CD4-positive, alpha-beta memory T cell (primary cell): ENCODE measurements around the gene ULK4. TPM values are rescaled to one million over a fixed set of nuclear protein-coding genes. Genes with fewer than 3 reads are reported as not detected.

Source experiments
- CTCF ChIA-PET: fragments of 350-600 bp; sonication (Branson Sonifier 250); formaldehyde crosslinking; loops from one replicate; lab custom pipeline; 2021; ENCODE audit warnings: inconsistent platforms; ENCODE audit not compliant: partially characterized antibody; lab: Charles Lee
- POLR2A ChIA-PET: fragments of 350-600 bp; sonication (Branson Sonifier 250); formaldehyde crosslinking; loops from one replicate; lab custom pipeline; 2021; ENCODE audit not compliant: partially characterized antibody; lab: Charles Lee
- DNase-seq, 5 donors: peaks; one replicate each; pipeline versions ENCODE4 v3.0.0 to v3.0.0-alpha.2; 2020 to 2022; ENCODE audit warnings: mixed read lengths in 1 of 5
- H3K27ac ChIP-seq: one replicate; pipeline ENCODE4 v1.7.0; 2013; ENCODE audit warnings: low read depth, low read length
- H3K27me3 ChIP-seq: 2 replicates; pipeline ENCODE4 v1.7.0; 2013; ENCODE audit warnings: mild to moderate bottlenecking, low read length, moderate library complexity; ENCODE audit not compliant: insufficient read depth
- H3K36me3 ChIP-seq: 2 replicates; pipeline ENCODE4 v1.7.0; 2013; ENCODE audit warnings: mild to moderate bottlenecking, low read length, moderate library complexity; ENCODE audit not compliant: insufficient read depth
- H3K4me1 ChIP-seq: 2 replicates; pipeline ENCODE4 v1.7.0; 2013; ENCODE audit warnings: mild to moderate bottlenecking, low read length, moderate library complexity; ENCODE audit not compliant: insufficient read depth
- H3K4me3 ChIP-seq, 2 donors: one replicate each; pipeline ENCODE4 v1.7.0; 2013; ENCODE audit warnings: low read length in 2 of 2, mild to moderate bottlenecking in 1 of 2
- H3K9me3 ChIP-seq, 2 donors: one replicate each; pipeline ENCODE4 v1.7.0; 2013; ENCODE audit warnings: low read length in 2 of 2, control low read depth in 1 of 2; ENCODE audit not compliant: control insufficient read depth in 1 of 2
- H3K27ac Mint-ChIP-seq, 7 donors: one replicate each; pipeline ENCODE4 v1.8.0; 2020 to 2021; ENCODE audit warnings: mixed read lengths in 7 of 7, mild to moderate bottlenecking in 6 of 7, inconsistent platforms in 3 of 7, moderate library complexity in 3 of 7
- H3K27me3 Mint-ChIP-seq, 2 donors: one replicate each; pipeline ENCODE4 v1.8.0; 2020 to 2021; ENCODE audit warnings: mixed read lengths in 2 of 2
- H3K36me3 Mint-ChIP-seq, 2 donors: one replicate each; pipeline ENCODE4 v1.8.0; 2020 to 2021; ENCODE audit warnings: mixed read lengths in 2 of 2, inconsistent platforms in 1 of 2, mild to moderate bottlenecking in 1 of 2
- H3K4me1 Mint-ChIP-seq, 4 donors: one replicate each; pipeline ENCODE4 v1.8.0; 2020 to 2021; ENCODE audit warnings: mixed read lengths in 4 of 4, mild to moderate bottlenecking in 1 of 4
- H3K4me3 Mint-ChIP-seq, 8 donors: one replicate each; pipeline ENCODE4 v1.8.0; 2020 to 2021; ENCODE audit warnings: mixed read lengths in 8 of 8, mild to moderate bottlenecking in 7 of 8, moderate library complexity in 6 of 8, inconsistent platforms in 3 of 8
- H3K9me3 Mint-ChIP-seq, 8 donors: one replicate each; pipeline ENCODE4 v1.8.0; 2020 to 2021; ENCODE audit warnings: mixed read lengths in 8 of 8, mild to moderate bottlenecking in 5 of 8, inconsistent platforms in 3 of 8, moderate library complexity in 1 of 8
- intact Hi-C: fragments of 100-400 bp; cut with micrococcal nuclease; formaldehyde crosslinking; loops from one replicate; pipeline ENCODE4 v1.15.1; 2023
- polyA plus RNA-seq, 2 donors: library from polyadenylated mRNA; unstranded; fragments of 300-500 nt; fragmentation: Illumina TruSeq; gene quantifications; one replicate each; pipeline ENCODE4 v1.2.3, GENCODE V29; 2021
- total RNA-seq, 2 experiments: library from RNA; stranded (reverse); gene quantifications; one replicate each; pipeline ENCODE4 v1.2.3, GENCODE V29; 2021

The ULK4 gene
- total and polyA plus RNA-seq, 4 experiments from 2014 or later, result 6.3 to 29.1 (median 19.2) TPM

- no peaks in the 10 kb centered on the region for H3K27me3 ChIP-seq
- no peaks in the 10 kb centered on the region for H3K36me3 ChIP-seq
- H3K36me3 Mint-ChIP-seq, result peaks cover 4 to 7% of the 10 kb centered on the region in 2 donors
- no peak overlapping the region for H3K27ac Mint-ChIP-seq
- ChIA-PET POLR2A (no interaction called here), CTCF (no interaction called here)
- no peaks in the 10 kb centered on the region for H3K4me1 ChIP-seq
- no peak overlapping the region for H3K4me3 ChIP-seq
- DNase-seq, result no peak
- intact Hi-C loops, result no loop called here
- no peaks in the 10 kb centered on the region for H3K4me1 Mint-ChIP-seq
- H3K9me3 ChIP-seq, result no peaks in the 10 kb centered on the region
- no peak overlapping the region for H3K27ac ChIP-seq
- H3K4me3 Mint-ChIP-seq, result no peak overlapping the region
- no peaks in the 10 kb centered on the region for H3K27me3 Mint-ChIP-seq
- H3K9me3 Mint-ChIP-seq, result peaks cover 0 to 15% (median 9%) of the 10 kb centered on the region in 8 donors
Observed at GRCh38 chr3:41519746-41520145, 442.2 kb downstream of the ULK4 start.

- Mint-ChIP-seq H3K36me3 (peaks cover 10 to 13% of the 10 kb centered on the region in 2 donors), H3K9me3 (peaks cover 5 to 18% (median 9%) of the 10 kb centered on the region in 8 donors), H3K4me3 (no peak overlapping the region), H3K4me1 (no peaks in the 10 kb centered on the region), H3K27me3 (no peaks in the 10 kb centered on the region), H3K27ac (no peak overlapping the region)
- intact Hi-C loops, result no loop called here
- no peaks in the 10 kb centered on the region for H3K27me3 ChIP-seq
- no peak overlapping the region for H3K4me3 ChIP-seq
- H3K27ac ChIP-seq, result no peak overlapping the region
- DNase-seq, result no peak
- no peaks in the 10 kb centered on the region for H3K9me3 ChIP-seq
- ChIA-PET CTCF (no interaction called here), POLR2A (no interaction called here)
- no peaks in the 10 kb centered on the region for H3K4me1 ChIP-seq
- no peaks in the 10 kb centered on the region for H3K36me3 ChIP-seq
Observed at GRCh38 chr3:41518626-41519025, 443.3 kb downstream of the ULK4 start.

DNA sequence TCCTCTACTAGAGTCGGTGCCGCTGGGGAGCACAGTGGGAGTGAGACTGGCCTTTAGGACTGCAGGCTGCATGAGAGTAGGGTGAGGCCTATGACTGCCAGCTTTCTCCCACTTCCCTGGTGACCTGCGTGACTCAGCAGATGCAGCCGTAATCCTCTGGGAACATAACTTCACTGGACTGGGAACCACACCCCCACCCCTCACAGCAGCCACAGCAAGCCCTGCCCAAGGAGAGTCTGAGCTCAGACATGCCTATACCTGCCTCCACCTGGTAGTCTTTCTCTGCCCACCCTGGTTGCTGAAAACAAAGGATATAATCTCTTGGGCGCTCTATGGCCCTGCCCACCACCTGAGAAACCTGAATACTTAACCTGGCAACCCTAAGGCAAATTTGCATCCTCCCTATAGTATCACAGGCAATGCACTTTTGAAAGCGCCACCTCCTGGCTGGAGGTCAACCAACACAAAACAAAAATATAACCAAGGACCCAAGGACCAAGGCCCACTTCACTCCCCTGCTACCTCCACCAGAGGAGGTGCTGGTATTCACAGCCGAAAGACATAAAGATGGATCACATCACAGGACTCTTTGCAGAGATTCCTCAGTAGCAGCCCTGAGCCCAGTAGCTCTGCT lies 453.7 kb downstream of the ULK4 start:
- H3K4me1 Mint-ChIP-seq, result peaks cover 0 to 1% (median 0%) of the 10 kb centered on the region in 4 donors
- Histone ChIP-seq H3K36me3 (no peaks in the 10 kb centered on the region), H3K4me3 (no peak overlapping the region), H3K27ac (no peak overlapping the region), H3K4me1 (no peaks in the 10 kb centered on the region), H3K27me3 (no peaks in the 10 kb centered on the region), H3K9me3 (no peaks in the 10 kb centered on the region)
- no peak overlapping the region for H3K4me3 Mint-ChIP-seq
- POLR2A ChIA-PET, result no interaction called here
- CTCF ChIA-PET, result no interaction called here
- H3K27me3 Mint-ChIP-seq, result no peaks in the 10 kb centered on the region
- H3K27ac Mint-ChIP-seq, result no peak overlapping the region
- H3K9me3 Mint-ChIP-seq, result peaks cover 5 to 57% (median 39%) of the 10 kb centered on the region in 8 donors
- no peak for DNase-seq
- intact Hi-C loops, result no loop called here
- H3K36me3 Mint-ChIP-seq, result peaks cover 46 to 54% of the 10 kb centered on the region in 2 donors

DNA sequence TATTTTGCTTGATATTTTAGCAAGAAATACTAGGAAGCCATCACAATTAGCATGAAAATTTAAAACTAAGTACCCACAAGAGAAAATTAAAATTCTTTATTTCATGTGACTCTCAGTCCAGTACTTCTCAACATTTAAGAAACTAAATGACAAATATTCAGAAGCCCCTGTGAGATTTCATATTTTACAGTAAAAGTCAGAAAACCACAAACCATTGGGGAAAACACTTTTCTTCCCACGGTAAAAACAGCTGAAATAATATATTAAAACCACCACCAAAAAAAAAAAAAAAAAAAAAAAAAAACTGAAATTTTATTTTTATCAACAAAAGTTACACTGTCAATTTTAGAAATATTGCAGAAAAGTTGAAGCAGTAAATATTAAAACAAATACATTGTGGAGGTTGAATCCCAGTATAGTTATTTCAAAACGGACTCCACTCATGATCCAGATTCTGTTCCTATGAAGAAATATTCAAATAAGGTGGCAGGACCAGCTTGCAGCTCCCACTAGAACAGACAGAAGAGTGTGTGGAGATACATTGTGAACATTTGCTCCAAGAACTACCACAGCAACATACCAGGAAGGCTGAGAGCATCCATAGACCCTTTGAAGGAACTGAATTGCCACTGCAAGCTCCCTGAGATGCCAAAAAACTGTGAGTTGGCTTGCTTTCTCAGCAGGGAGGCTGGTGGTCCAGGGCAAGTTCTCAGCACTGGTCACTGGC lies 454.4 kb downstream of the ULK4 start:
- no peaks in the 10 kb centered on the region for H3K36me3 ChIP-seq
- ChIA-PET POLR2A (no interaction called here), CTCF (no interaction called here)
- peaks cover 0 to 1% (median 0%) of the 10 kb centered on the region in 4 donors for H3K4me1 Mint-ChIP-seq
- H3K27me3 ChIP-seq, result no peaks in the 10 kb centered on the region
- H3K4me1 ChIP-seq, result no peaks in the 10 kb centered on the region
- H3K9me3 ChIP-seq, result no peaks in the 10 kb centered on the region
- no peaks in the 10 kb centered on the region for H3K27me3 Mint-ChIP-seq
- no peak overlapping the region for H3K27ac ChIP-seq
- intact Hi-C loops, result no loop called here
- H3K4me3 Mint-ChIP-seq, result no peak overlapping the region
- peaks cover 39 to 47% of the 10 kb centered on the region in 2 donors for H3K36me3 Mint-ChIP-seq
- DNase-seq, result no peak
- no peak overlapping the region for H3K4me3 ChIP-seq
- H3K9me3 Mint-ChIP-seq, result peaks cover 5 to 50% (median 33%) of the 10 kb centered on the region in 8 donors
- no peak overlapping the region for H3K27ac Mint-ChIP-seq

GRCh38 chr3:41503998-41504623 lies 457.8 kb downstream of the ULK4 start:
- H3K9me3 ChIP-seq, result no peaks in the 10 kb centered on the region
- Mint-ChIP-seq H3K4me3 (no peak overlapping the region), H3K27me3 (no peaks in the 10 kb centered on the region), H3K9me3 (peaks cover 2 to 16% (median 8%) of the 10 kb centered on the region in 8 donors), H3K4me1 (no peaks in the 10 kb centered on the region), H3K27ac (no peak overlapping the region), H3K36me3 (peaks cover 14 to 16% of the 10 kb centered on the region in 2 donors)
- ChIA-PET POLR2A (no interaction called here), CTCF (no interaction called here)
- intact Hi-C loops, result no loop called here
- no peaks in the 10 kb centered on the region for H3K36me3 ChIP-seq
- no peaks in the 10 kb centered on the region for H3K4me1 ChIP-seq
- no peak overlapping the region for H3K27ac ChIP-seq
- H3K4me3 ChIP-seq, result no peak overlapping the region
- DNase-seq, result no peak
- no peaks in the 10 kb centered on the region for H3K27me3 ChIP-seq

DNA sequence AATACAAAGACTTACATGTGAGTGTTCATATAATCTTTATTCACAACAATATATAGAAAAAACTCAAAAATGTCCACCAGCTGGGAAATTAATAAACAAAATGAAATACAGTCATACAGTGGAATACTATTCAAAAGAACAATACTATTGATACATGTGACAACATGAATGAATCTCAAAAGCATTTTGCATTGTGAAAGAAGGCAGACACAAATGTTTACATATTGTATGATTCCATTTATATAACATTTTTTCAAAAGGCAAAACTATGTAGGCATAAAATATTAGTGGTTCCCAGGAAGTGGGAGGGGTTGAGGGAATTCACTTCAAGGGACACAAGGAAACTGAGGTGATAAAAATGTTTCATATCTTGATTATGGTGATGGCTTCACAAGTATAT lies 459.4 kb downstream of the ULK4 start:
- Mint-ChIP-seq H3K36me3 (peaks cover 0 to 4% of the 10 kb centered on the region in 2 donors), H3K27me3 (no peaks in the 10 kb centered on the region), H3K27ac (no peak overlapping the region), H3K9me3 (peaks cover 0 to 4% (median 2%) of the 10 kb centered on the region in 8 donors), H3K4me3 (no peak overlapping the region), H3K4me1 (no peaks in the 10 kb centered on the region)
- no peak for DNase-seq
- Histone ChIP-seq H3K36me3 (no peaks in the 10 kb centered on the region), H3K9me3 (no peaks in the 10 kb centered on the region), H3K27me3 (no peaks in the 10 kb centered on the region), H3K27ac (no peak overlapping the region), H3K4me1 (no peaks in the 10 kb centered on the region), H3K4me3 (no peak overlapping the region)
- CTCF ChIA-PET, result no interaction called here
- intact Hi-C loops, result no loop called here
- POLR2A ChIA-PET, result no interaction called here

DNA sequence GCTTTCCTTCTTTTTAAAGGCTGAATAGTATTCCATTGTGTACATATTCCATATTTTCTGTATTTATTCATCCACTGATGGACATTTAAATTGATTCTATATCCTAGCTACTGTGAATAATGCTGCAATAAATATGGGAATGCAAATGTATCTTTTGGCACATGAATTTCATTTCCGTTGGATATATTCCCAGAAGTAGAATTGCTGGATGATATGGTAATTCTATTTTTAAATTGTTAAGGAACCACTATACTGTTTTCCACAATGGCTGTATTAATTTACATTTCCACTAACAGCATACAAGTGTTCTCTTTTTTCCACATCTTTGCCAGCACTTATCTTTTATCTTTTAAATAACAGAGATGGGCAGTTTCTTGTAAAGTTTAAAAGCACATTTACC lies 459.9 kb downstream of the ULK4 start:
- H3K27me3 ChIP-seq, result no peaks in the 10 kb centered on the region
- Mint-ChIP-seq H3K4me1 (no peaks in the 10 kb centered on the region), H3K9me3 (peaks cover 0 to 4% (median 1%) of the 10 kb centered on the region in 8 donors), H3K4me3 (no peak overlapping the region), H3K27ac (no peak overlapping the region), H3K27me3 (no peaks in the 10 kb centered on the region), H3K36me3 (peaks cover 1 to 4% of the 10 kb centered on the region in 2 donors)
- no peaks in the 10 kb centered on the region for H3K36me3 ChIP-seq
- DNase-seq, result no peak
- intact Hi-C loops, result no loop called here
- no peak overlapping the region for H3K4me3 ChIP-seq
- CTCF ChIA-PET, result no interaction called here
- POLR2A ChIA-PET, result no interaction called here
- H3K27ac ChIP-seq, result no peak overlapping the region
- no peaks in the 10 kb centered on the region for H3K9me3 ChIP-seq
- H3K4me1 ChIP-seq, result no peaks in the 10 kb centered on the region
